Stimulated activated CD4-positive, alpha-beta T cell treated with anti-CD3 and anti-CD28 coated beads, Interleukin-15, amount 100 ng/mL, for 24 hours (primary cell): ENCODE data around the gene SCUBE1.

ENCODE experiments used
- DNase-seq: peaks from one replicate; pipeline ENCODE4 v3.0.0-alpha.2; 2020

Gene SCUBE1

DNA sequence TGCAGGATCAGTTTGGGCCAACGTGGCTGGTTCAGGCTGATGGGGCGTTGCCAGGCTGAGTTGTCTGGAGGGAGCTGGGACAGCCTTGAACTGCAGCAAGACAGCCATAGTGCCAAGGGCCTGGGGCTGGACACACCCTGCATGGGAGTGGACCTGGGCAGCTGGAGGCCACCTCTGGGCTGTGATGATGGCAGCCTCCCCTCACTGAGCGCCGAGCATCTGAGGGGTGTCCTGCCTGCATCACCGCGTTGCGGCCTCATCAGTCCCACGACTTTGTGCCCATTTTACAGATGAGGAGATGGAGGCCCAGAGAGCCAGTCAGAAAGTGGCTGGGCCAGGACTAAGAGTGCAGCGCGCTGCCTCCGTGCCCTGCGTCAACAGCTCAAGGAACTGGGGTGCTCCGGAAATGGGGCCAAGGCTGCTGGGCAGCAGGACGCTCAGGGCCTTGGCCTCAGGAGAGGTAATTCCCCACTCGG lies 192.4 kb downstream of the SCUBE1 start:
- DNase-seq: no peak

DNA sequence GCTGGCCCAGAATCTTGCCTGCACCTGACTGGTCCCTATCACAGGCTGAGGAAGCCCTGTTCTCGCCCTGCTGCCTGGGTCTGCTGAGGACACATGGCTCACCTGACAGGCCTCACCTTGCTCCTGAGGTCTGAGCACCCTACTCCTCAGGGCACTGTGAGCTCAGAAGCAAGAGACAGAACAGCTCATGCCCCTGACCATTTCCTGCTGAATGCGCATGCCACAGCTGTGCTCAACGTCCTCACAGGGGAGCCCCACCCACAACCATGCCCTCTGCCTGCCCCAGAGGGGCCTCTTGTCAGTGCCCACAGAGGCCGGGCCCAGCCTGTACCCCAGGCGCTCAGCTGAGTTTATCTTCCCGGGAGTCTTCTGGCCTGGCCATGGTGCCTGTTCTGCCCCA lies 194.6 kb downstream of the SCUBE1 start:
- DNase-seq: no peak

DNA sequence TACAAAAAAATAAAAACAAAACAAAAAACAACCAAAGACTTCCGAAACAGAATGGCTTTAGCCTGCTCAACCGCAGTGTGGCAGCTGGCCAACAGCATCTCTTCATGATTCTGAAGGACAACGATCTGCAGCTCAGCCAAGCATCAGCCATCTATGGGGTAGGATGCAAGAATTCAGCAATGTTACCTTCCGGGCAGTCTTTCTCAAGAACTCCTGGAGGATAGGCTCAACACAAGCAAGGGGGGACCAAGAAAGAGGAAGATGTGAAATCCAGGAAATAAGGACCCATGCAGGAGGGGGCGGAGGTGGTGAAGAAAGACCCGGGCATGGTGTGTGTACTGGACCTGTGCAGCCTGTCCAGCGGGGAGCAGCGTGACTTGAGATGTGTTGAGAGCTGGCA lies 195.4 kb downstream of the SCUBE1 start:
- DNase-seq: no peak
